Measurements from ENCODE around the gene HELB.
"Not testable (repeated sequence)": the region's sequence is repeated elsewhere in the genome, so short reads cannot be mapped to it uniquely, and the experiment has no call there.

Gene HELB

GRCh38 chr12:66301944-66302826 is at the start of gene HELB:
Gene HELB, plus strand, starts transcription at chr12:66302493. Its CDS starts 111 bp downstream, at chr12:66302604.
- DNase-seq = peak; percentile 95

- no peak for DNase-seq
Measured at GRCh38 chr12:66252771-66253170, 49.5 kb upstream of the HELB start.

GRCh38 chr12:66255737-66256136 is 46.6 kb upstream of the HELB start:
- no peak for DNase-seq

GRCh38 chr12:66258011-66258410 is 44.3 kb upstream of the HELB start:
- DNase-seq = no peak

- no peak for DNase-seq
Measured at GRCh38 chr12:66262737-66263136, 39.6 kb upstream of the HELB start.

GRCh38 chr12:66268562-66268961 is 33.7 kb upstream of the HELB start:
- no peak for DNase-seq

- no peak for DNase-seq
Measured at GRCh38 chr12:66269142-66269541, 33.2 kb upstream of the HELB start.

GRCh38 chr12:66269757-66270383 is 32.4 kb upstream of the HELB start:
- DNase-seq = peak; percentile 50

GRCh38 chr12:66270613-66271012 is 31.7 kb upstream of the HELB start:
- no peak for DNase-seq

- no peak for DNase-seq
Measured at GRCh38 chr12:66272650-66273049, 29.6 kb upstream of the HELB start.

GRCh38 chr12:66273147-66273546 is 29.1 kb upstream of the HELB start:
- DNase-seq = no peak

GRCh38 chr12:66275040-66275439 is 27.3 kb upstream of the HELB start:
- no peak for DNase-seq

- DNase-seq = no peak
Measured at GRCh38 chr12:66279123-66279712, 23.1 kb upstream of the HELB start.

- DNase-seq = no peak
Measured at GRCh38 chr12:66280561-66280960, 21.7 kb upstream of the HELB start.

- no peak for DNase-seq
Measured at GRCh38 chr12:66282244-66282643, 20.0 kb upstream of the HELB start.

GRCh38 chr12:66287275-66287674 is 15.0 kb upstream of the HELB start:
- DNase-seq = no peak

GRCh38 chr12:66288121-66288520 is 14.2 kb upstream of the HELB start:
- DNase-seq = no peak

GRCh38 chr12:66289485-66289884 is 12.8 kb upstream of the HELB start:
- DNase-seq = no peak

- no peak for DNase-seq
Measured at GRCh38 chr12:66290716-66291200, 11.5 kb upstream of the HELB start.

GRCh38 chr12:66296176-66296683 is 6.1 kb upstream of the HELB start:
- peak; percentile 23 for DNase-seq

- no peak for DNase-seq
Measured at GRCh38 chr12:66297080-66297479, 5.2 kb upstream of the HELB start.

GRCh38 chr12:66297923-66298322 is 4.4 kb upstream of the HELB start:
- DNase-seq = no peak

- DNase-seq = no peak
Measured at GRCh38 chr12:66302827-66303169, 505 bp downstream of the HELB start.

GRCh38 chr12:66303316-66303804 is 1.1 kb downstream of the HELB start:
- DNase-seq = not testable (repeated sequence)
